HG03432 (cell line): Measurements from ENCODE around the gene ANKFN1.

Source experiments
- ATAC-seq: cut with Tn5 transposase; IDR thresholded peaks from one replicate; pipeline ENCODE4 v1.9.1; 2021; ENCODE audit warnings: mild to moderate bottlenecking, moderate library complexity; ENCODE audit not compliant: unreplicated experiment

Gene ANKFN1

GRCh38 chr17:56146534-56146933, 6.7 kb upstream of the ANKFN1 start:
- ATAC-seq = no peak

GRCh38 chr17:56148333-56148732, 4.9 kb upstream of the ANKFN1 start:
- no peak for ATAC-seq

GRCh38 chr17:56149266-56150036, 3.8 kb upstream of the ANKFN1 start:
- no peak for ATAC-seq

- no peak for ATAC-seq
Observed at GRCh38 chr17:56150649-56151048, 2.6 kb upstream of the ANKFN1 start.

GRCh38 chr17:56157845-56158244, 4.6 kb downstream of the ANKFN1 start:
- ATAC-seq = no peak

GRCh38 chr17:56158344-56158743, 5.1 kb downstream of the ANKFN1 start:
- ATAC-seq = no peak

GRCh38 chr17:56158915-56159825, 5.9 kb downstream of the ANKFN1 start:
- ATAC-seq = no peak

GRCh38 chr17:56159826-56160380, 6.6 kb downstream of the ANKFN1 start:
- ATAC-seq = no peak

GRCh38 chr17:56160422-56160821, 7.1 kb downstream of the ANKFN1 start:
- ATAC-seq = no peak

- no peak for ATAC-seq
Observed at GRCh38 chr17:56165072-56165641, 11.9 kb downstream of the ANKFN1 start.

GRCh38 chr17:56167491-56167890, 14.2 kb downstream of the ANKFN1 start:
- ATAC-seq = no peak

GRCh38 chr17:56169621-56170020, 16.3 kb downstream of the ANKFN1 start:
- no peak for ATAC-seq

- ATAC-seq = no peak
Observed at GRCh38 chr17:56171186-56171959, 18.1 kb downstream of the ANKFN1 start.

GRCh38 chr17:56172517-56172982, 19.3 kb downstream of the ANKFN1 start:
- ATAC-seq = no peak

- no peak for ATAC-seq
Observed at GRCh38 chr17:56173026-56173425, 19.8 kb downstream of the ANKFN1 start.

- ATAC-seq = no peak
Observed at GRCh38 chr17:56173958-56174835, 20.9 kb downstream of the ANKFN1 start.

- ATAC-seq = no peak
Observed at GRCh38 chr17:56175299-56175955, 22.2 kb downstream of the ANKFN1 start.

GRCh38 chr17:56176091-56176490, 22.8 kb downstream of the ANKFN1 start:
- no peak for ATAC-seq

GRCh38 chr17:56177361-56177760, 24.1 kb downstream of the ANKFN1 start:
- no peak for ATAC-seq
